Caco-2 (cell line): ENCODE measurements around the gene SHMT1. TPM values are rescaled to one million over a fixed set of nuclear protein-coding genes. Genes with fewer than 3 reads are reported as not detected.

Experiments
- BruUV-seq: library from RNA; stranded (reverse); fragments of 400-500 nt; replicated peaks from 2 replicates; lab custom pipeline; 2021; lab: Mats Ljungman, UMichigan
- CTCF ChIA-PET: fragments of 300-600 bp; sonication (Branson Sonifier 250); formaldehyde crosslinking; loops from one replicate; lab custom pipeline; 2022; ENCODE audit warnings: antibody characterized with exemption; lab: Charles Lee
- POLR2A ChIA-PET: fragments of 300-600 bp; sonication (Branson Sonifier 250); formaldehyde crosslinking; loops from one replicate; lab custom pipeline; 2022; ENCODE audit warnings: antibody characterized with exemption; lab: Charles Lee
- DNase-seq, 2 experiments: peaks; one replicate each; pipeline versions ENCODE4 v3.0.0 to v3.0.0-alpha.2; 2020 to 2022
- H3K27me3 ChIP-seq: replicated peaks from 2 replicates; pipeline ENCODE4 v1.6.0; 2011; ENCODE audit warnings: low read length; ENCODE audit not compliant: control insufficient read depth, insufficient read depth
- H3K36me3 ChIP-seq: 2 replicates; pipeline ENCODE4 v1.5.1; 2011; ENCODE audit warnings: low read length; ENCODE audit not compliant: control insufficient read depth, insufficient read depth
- H3K4me1 ChIP-seq: fragments of 250-450 bp; sonication (Bioruptor Pico); 2 replicates; pipeline ENCODE4 v1.5.1; 2020; ENCODE audit warnings: mild to moderate bottlenecking
- H3K4me3 ChIP-seq: 2 replicates; pipeline ENCODE4 v1.5.1; 2011; ENCODE audit warnings: low read depth, mild to moderate bottlenecking, control low read depth, low read length
- H3K9me3 ChIP-seq: fragments of 250-450 bp; sonication (Bioruptor Pico); 2 replicates; pipeline ENCODE4 v1.5.1; 2020; ENCODE audit warnings: mild to moderate bottlenecking, moderate library complexity
- H3K27ac Mint-ChIP-seq: one replicate; pipeline ENCODE4 v1.8.0; 2022; ENCODE audit warnings: mixed read lengths; ENCODE audit not compliant: unreplicated experiment
- H3K27me3 Mint-ChIP-seq: one replicate; pipeline ENCODE4 v1.8.0; 2022; ENCODE audit warnings: mixed read lengths; ENCODE audit not compliant: insufficient read depth, unreplicated experiment
- H3K36me3 Mint-ChIP-seq: one replicate; pipeline ENCODE4 v1.8.0; 2022; ENCODE audit warnings: mild to moderate bottlenecking, mixed read lengths; ENCODE audit not compliant: insufficient read depth, unreplicated experiment
- H3K4me1 Mint-ChIP-seq: one replicate; pipeline ENCODE4 v1.8.0; 2022; ENCODE audit warnings: low read depth, mixed read lengths; ENCODE audit not compliant: unreplicated experiment
- H3K4me3 Mint-ChIP-seq: one replicate; pipeline ENCODE4 v1.8.0; 2022; ENCODE audit warnings: mild to moderate bottlenecking, moderate library complexity, mixed read lengths; ENCODE audit not compliant: unreplicated experiment
- H3K9me3 Mint-ChIP-seq: one replicate; pipeline ENCODE4 v1.8.0; 2022; ENCODE audit warnings: mixed read lengths; ENCODE audit not compliant: unreplicated experiment
- intact Hi-C: fragments of 100-400 bp; cut with micrococcal nuclease; formaldehyde crosslinking; loops from one replicate; pipeline ENCODE4 v1.10.0; 2022; ENCODE audit not compliant: unreplicated experiment
- total RNA-seq: library from RNA; stranded (reverse); gene quantifications from 2 replicates; pipeline ENCODE4 v1.2.3, GENCODE V29; 2022
- TF ChIP-seq, protein P1 (sequence below), 2 experiments: fragments of 200-600 bp in 1 of 2; IDR thresholded peaks; 1 replicate in 1 of 2; 2 replicates in 1 of 2; pipeline versions ENCODE4 v1.5.1 to v1.8.0; 2011 to 2022; ENCODE audit warnings: antibody characterized with exemption in 1 of 2, control low read depth in 1 of 2, inconsistent platforms in 1 of 2, low read depth in 1 of 2, low read length in 1 of 2, mild to moderate bottlenecking in 1 of 2, moderate library complexity in 1 of 2; ENCODE audit not compliant: insufficient read depth in 1 of 2, severe bottlenecking in 1 of 2, unreplicated experiment in 1 of 2

The SHMT1 gene
- total RNA-seq, 1 experiment from 2014 or later = 72.4 TPM

DNA sequence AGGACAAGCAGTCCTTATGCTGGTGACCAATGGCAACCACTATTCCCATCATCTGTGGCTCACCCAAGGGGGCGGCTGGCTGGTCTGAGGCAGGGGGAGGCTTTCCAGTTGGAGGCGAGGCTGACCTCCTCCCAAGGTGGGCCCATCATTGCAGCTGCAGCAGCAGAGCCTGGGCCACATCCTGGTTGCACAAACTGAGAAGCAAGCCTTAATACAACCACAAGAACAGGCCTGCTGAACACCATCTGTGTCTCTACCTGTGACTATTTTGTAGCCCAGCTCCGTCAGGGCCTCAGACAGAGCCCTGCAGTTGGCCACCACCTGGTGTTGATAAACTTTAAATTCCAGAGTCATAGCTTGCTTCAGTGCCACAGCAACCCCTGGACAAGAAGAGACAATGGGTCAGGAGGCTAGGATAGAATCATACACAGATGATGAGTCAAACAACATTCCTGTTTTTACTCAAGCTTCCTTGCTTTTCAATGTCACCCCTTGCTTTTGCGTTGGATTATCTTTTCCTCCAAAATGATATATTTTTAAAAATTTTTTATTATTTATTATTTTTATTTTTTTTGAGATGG is 30.4 kb downstream of the SHMT1 start:
- Mint-ChIP-seq H3K36me3 (peaks cover 80% of the 10 kb centered on the region), H3K4me3 (no peak overlapping the region), H3K9me3 (no peaks in the 10 kb centered on the region), H3K4me1 (no peaks in the 10 kb centered on the region), H3K27ac (no peak overlapping the region), H3K27me3 (no peaks in the 10 kb centered on the region)
- no TSS peak for BruUV-seq
- no peaks in the 10 kb centered on the region for H3K9me3 ChIP-seq
- no peak overlapping the region for H3K4me3 ChIP-seq
- no peaks in the 10 kb centered on the region for H3K4me1 ChIP-seq
- DNase-seq = no peak
- intact Hi-C loops = no loop called here
- TF ChIP-seq, protein P1, sequence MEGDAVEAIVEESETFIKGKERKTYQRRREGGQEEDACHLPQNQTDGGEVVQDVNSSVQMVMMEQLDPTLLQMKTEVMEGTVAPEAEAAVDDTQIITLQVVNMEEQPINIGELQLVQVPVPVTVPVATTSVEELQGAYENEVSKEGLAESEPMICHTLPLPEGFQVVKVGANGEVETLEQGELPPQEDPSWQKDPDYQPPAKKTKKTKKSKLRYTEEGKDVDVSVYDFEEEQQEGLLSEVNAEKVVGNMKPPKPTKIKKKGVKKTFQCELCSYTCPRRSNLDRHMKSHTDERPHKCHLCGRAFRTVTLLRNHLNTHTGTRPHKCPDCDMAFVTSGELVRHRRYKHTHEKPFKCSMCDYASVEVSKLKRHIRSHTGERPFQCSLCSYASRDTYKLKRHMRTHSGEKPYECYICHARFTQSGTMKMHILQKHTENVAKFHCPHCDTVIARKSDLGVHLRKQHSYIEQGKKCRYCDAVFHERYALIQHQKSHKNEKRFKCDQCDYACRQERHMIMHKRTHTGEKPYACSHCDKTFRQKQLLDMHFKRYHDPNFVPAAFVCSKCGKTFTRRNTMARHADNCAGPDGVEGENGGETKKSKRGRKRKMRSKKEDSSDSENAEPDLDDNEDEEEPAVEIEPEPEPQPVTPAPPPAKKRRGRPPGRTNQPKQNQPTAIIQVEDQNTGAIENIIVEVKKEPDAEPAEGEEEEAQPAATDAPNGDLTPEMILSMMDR (IDR thresholded peaks at IDR 0.05; ENCODE audit: insufficient read depth in 1 of 2, low read depth in 1 of 2, low read length in 1 of 2, severe bottlenecking in 1 of 2, unreplicated experiment in 1 of 2) = no peak
- H3K36me3 ChIP-seq = peaks cover 2% of the 10 kb centered on the region; the same call in 1 of the 2 replicates
- ChIA-PET CTCF (no interaction called here), POLR2A (no interaction called here)
- no peaks in the 10 kb centered on the region for H3K27me3 ChIP-seq

DNA sequence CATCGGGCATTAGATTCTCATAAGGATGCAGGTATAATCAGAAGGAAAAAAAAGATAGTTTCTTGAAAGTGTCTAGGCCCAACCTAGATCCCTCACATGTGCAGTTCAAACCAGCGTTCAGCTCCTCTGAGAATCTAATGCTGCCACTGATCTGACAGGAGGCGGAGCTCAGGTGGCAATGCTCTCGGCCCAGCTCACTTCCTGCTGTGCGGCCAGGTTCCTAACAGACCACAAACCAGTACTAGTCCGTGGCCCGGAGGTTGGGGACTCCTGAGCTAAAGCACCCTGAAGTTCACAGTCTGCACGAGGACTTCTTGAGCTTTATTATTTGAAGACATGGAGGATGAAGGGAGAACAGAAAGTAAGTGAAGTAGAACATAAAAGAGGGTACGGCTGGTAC is 31.5 kb downstream of the SHMT1 start:
- no peaks in the 10 kb centered on the region for H3K9me3 ChIP-seq
- H3K27me3 ChIP-seq = no peaks in the 10 kb centered on the region
- H3K27me3 Mint-ChIP-seq = no peaks in the 10 kb centered on the region
- no TSS peak for BruUV-seq
- no peaks in the 10 kb centered on the region for H3K4me1 ChIP-seq
- H3K9me3 Mint-ChIP-seq = no peaks in the 10 kb centered on the region
- H3K4me1 Mint-ChIP-seq = no peaks in the 10 kb centered on the region
- CTCF ChIA-PET = no interaction called here
- POLR2A ChIA-PET = no interaction called here
- peaks cover 76% of the 10 kb centered on the region for H3K36me3 Mint-ChIP-seq
- H3K27ac Mint-ChIP-seq = no peak overlapping the region
- H3K4me3 ChIP-seq = no peak overlapping the region
- peaks cover 2% of the 10 kb centered on the region; the same call in 1 of the 2 replicates for H3K36me3 ChIP-seq
- TF ChIP-seq, protein P1 (IDR thresholded peaks at IDR 0.05; ENCODE audit: insufficient read depth in 1 of 2, low read depth in 1 of 2, low read length in 1 of 2, severe bottlenecking in 1 of 2, unreplicated experiment in 1 of 2) = no peak
- DNase-seq = no peak
- intact Hi-C loops = no loop called here
- no peak overlapping the region for H3K4me3 Mint-ChIP-seq

DNA sequence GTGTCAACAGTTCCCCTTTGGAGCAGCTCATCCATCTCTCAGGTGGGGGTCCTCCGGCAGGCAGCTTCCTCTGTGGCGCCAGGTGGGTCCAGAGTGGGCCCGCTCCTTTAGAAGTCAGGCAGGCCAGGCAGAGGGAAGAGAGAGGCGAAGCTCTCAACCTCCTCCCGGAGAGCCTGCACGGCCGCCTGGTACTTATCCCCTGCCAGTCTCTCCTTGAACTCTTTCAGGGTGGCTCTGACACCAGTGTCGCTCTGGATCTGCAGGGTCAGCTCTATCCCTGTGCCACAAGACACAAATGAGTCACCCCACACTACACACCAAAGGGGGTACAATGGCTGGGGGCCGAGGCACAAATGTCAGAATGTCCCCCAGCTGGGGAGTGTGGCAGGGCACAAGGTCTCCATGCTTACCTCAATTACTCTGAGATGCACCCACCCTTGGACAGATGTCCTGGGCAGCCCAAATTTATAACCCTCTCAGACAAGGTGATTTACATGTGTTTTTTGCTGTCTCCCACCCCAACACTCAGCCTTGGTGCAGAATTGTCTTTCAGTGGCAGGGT is 34.6 kb downstream of the SHMT1 start:
- Mint-ChIP-seq H3K27me3 (no peaks in the 10 kb centered on the region), H3K4me3 (no peak overlapping the region), H3K4me1 (no peaks in the 10 kb centered on the region), H3K9me3 (no peaks in the 10 kb centered on the region), H3K27ac (no peak overlapping the region), H3K36me3 (peaks cover 76% of the 10 kb centered on the region)
- intact Hi-C loops = no loop called here
- H3K4me1 ChIP-seq = no peaks in the 10 kb centered on the region
- no peaks in the 10 kb centered on the region for H3K9me3 ChIP-seq
- no TSS peak for BruUV-seq
- peaks cover 5% of the 10 kb centered on the region for H3K36me3 ChIP-seq
- no peaks in the 10 kb centered on the region for H3K27me3 ChIP-seq
- ChIA-PET CTCF (interaction anchor here (1.0 kb wide), 1 partner anchor 14 kb away, joined by 4 read pairs; the partner anchor contains the start of genes SMCR8 and TOP3A), POLR2A (no interaction called here)
- TF ChIP-seq, protein P1 (IDR thresholded peaks at IDR 0.05; ENCODE audit: insufficient read depth in 1 of 2, low read depth in 1 of 2, low read length in 1 of 2, severe bottlenecking in 1 of 2, unreplicated experiment in 1 of 2) = no peak
- no peak overlapping the region for H3K4me3 ChIP-seq
- no peak for DNase-seq
